Liver (tissue), 3 donors: Measurements from ENCODE around the gene FBXW5.

Experiments
- CTCF ChIP-seq: fragments of 150-350 bp; IDR thresholded peaks from 2 replicates; pipeline ENCODE4 v1.5.1; 2017; ENCODE audit warnings: improper control_type of control experiment, low read depth, low read length; ENCODE audit not compliant: missing input control
- GABPA ChIP-seq, 2 donors: IDR thresholded peaks in 1 of 2; conservative IDR thresholded peaks in 1 of 2; 2 replicates each; pipeline ENCODE4 v1.6.1; 2016; ENCODE audit warnings: antibody characterized with exemption in 2 of 2, mild to moderate bottlenecking in 1 of 2, moderate library complexity in 1 of 2
- REST ChIP-seq: IDR thresholded peaks from 2 replicates; pipeline ENCODE4 v1.6.1; 2016; ENCODE audit warnings: antibody characterized with exemption, mild to moderate bottlenecking
- RXRA ChIP-seq, 2 donors: IDR thresholded peaks; 2 replicates each; pipeline ENCODE4 v1.6.1; 2017 to 2018; ENCODE audit warnings: antibody characterized with exemption in 2 of 2, mild to moderate bottlenecking in 1 of 2
- YY1 ChIP-seq: IDR thresholded peaks from 2 replicates; pipeline ENCODE4 v1.6.1; 2016; ENCODE audit warnings: antibody characterized with exemption, mild to moderate bottlenecking
- donor health status: healthy.
- donor health status: healthy.

- TF ChIP-seq CTCF, result no peak
- no peak for TF ChIP-seq YY1
- TF ChIP-seq REST, result no peak
- no peak for TF ChIP-seq GABPA (IDR thresholded peaks at IDR 0.05 in 1 of 2, conservative IDR thresholded peaks at IDR 0.05 in 1 of 2)
- no peak for TF ChIP-seq RXRA (IDR thresholded peaks at IDR 0.05)
Measured at GRCh38 chr9:136926749-136927148, 17.8 kb downstream of the FBXW5 start.
